Glutamatergic neuron (in vitro differentiated cells): ENCODE data around the gene TSPAN31. TPM values are rescaled to one million over a fixed set of nuclear protein-coding genes. Genes with fewer than 3 reads are reported as not detected.

Source experiments
- DNase-seq: peaks from one replicate; pipeline ENCODE4 v3.0.0; 2022
- H3K27ac Mint-ChIP-seq: one replicate; pipeline ENCODE4 v1.8.0; 2020; ENCODE audit warnings: mild to moderate bottlenecking, mixed read lengths, inconsistent platforms; ENCODE audit not compliant: unreplicated experiment
- H3K27me3 Mint-ChIP-seq: one replicate; pipeline ENCODE4 v1.8.0; 2020; ENCODE audit warnings: mild to moderate bottlenecking, moderate library complexity, mixed read lengths, inconsistent platforms; ENCODE audit not compliant: unreplicated experiment
- H3K36me3 Mint-ChIP-seq: one replicate; pipeline ENCODE4 v1.8.0; 2020; ENCODE audit warnings: mild to moderate bottlenecking, mixed read lengths, inconsistent platforms; ENCODE audit not compliant: unreplicated experiment
- H3K4me1 Mint-ChIP-seq: one replicate; pipeline ENCODE4 v1.8.0; 2020; ENCODE audit warnings: mild to moderate bottlenecking, low read depth, mixed read lengths, inconsistent platforms; ENCODE audit not compliant: unreplicated experiment
- H3K4me3 Mint-ChIP-seq: one replicate; pipeline ENCODE4 v1.8.0; 2020; ENCODE audit warnings: mild to moderate bottlenecking, mixed read lengths, inconsistent platforms; ENCODE audit not compliant: unreplicated experiment
- H3K9me3 Mint-ChIP-seq: one replicate; pipeline ENCODE4 v1.8.0; 2020; ENCODE audit warnings: mild to moderate bottlenecking, moderate library complexity, mixed read lengths, inconsistent platforms; ENCODE audit not compliant: unreplicated experiment
- CTCF ChIP-seq: fragments of 200-600 bp; sonication (generic); IDR thresholded peaks from one replicate; pipeline ENCODE4 v1.5.0; 2021; ENCODE audit not compliant: partially characterized antibody, unreplicated experiment
- total RNA-seq: library from RNA; stranded (reverse); fragmentation: NEBNext Ultra II Directional; extraction: Animal tissue kit (Norgen Biotek cat#: 25700); gene quantifications from one replicate; pipeline ENCODE4 v1.2.1, GENCODE V29; 2021; ENCODE audit not compliant: unreplicated experiment

TSPAN31 gene
- total RNA-seq, 1 donor from 2014 or later, result 27.2 TPM

GRCh38 chr12:57763881-57764661 is 19.2 kb downstream of the TSPAN31 start:
- H3K36me3 Mint-ChIP-seq, result peaks cover 6% of the 10 kb centered on the region
- no peak for TF ChIP-seq CTCF
- no peak overlapping the region for H3K27ac Mint-ChIP-seq
- no peak for DNase-seq
- peaks cover 5% of the 10 kb centered on the region for H3K4me1 Mint-ChIP-seq
- peaks cover 4% of the 10 kb centered on the region for H3K9me3 Mint-ChIP-seq
- peaks cover 20% of the 10 kb centered on the region for H3K27me3 Mint-ChIP-seq
- peak overlapping the region; percentile 46 for H3K4me3 Mint-ChIP-seq

- no peak overlapping the region for H3K27ac Mint-ChIP-seq
- no peak for DNase-seq
- H3K4me3 Mint-ChIP-seq, result peak overlapping the region; percentile 46
- H3K4me1 Mint-ChIP-seq, result peaks cover 5% of the 10 kb centered on the region
- TF ChIP-seq CTCF, result no peak
- H3K27me3 Mint-ChIP-seq, result peaks cover 19% of the 10 kb centered on the region
- H3K9me3 Mint-ChIP-seq, result peaks cover 4% of the 10 kb centered on the region
- peaks cover 6% of the 10 kb centered on the region for H3K36me3 Mint-ChIP-seq
Measured at GRCh38 chr12:57764662-57765002, 19.8 kb downstream of the TSPAN31 start.

- Mint-ChIP-seq H3K4me3 (no peak overlapping the region), H3K27ac (no peak overlapping the region), H3K4me1 (peaks cover 5% of the 10 kb centered on the region), H3K9me3 (peaks cover 4% of the 10 kb centered on the region), H3K27me3 (peaks cover 18% of the 10 kb centered on the region), H3K36me3 (peaks cover 6% of the 10 kb centered on the region)
- peak; percentile 20 for TF ChIP-seq CTCF
- peak; percentile 67 for DNase-seq
Measured at GRCh38 chr12:57765003-57765697, 20.3 kb downstream of the TSPAN31 start.

GRCh38 chr12:57765698-57766463 is 21.0 kb downstream of the TSPAN31 start:
- no peak for TF ChIP-seq CTCF
- H3K4me3 Mint-ChIP-seq, result peak overlapping the region; percentile 59
- H3K27ac Mint-ChIP-seq, result no peak overlapping the region
- H3K27me3 Mint-ChIP-seq, result peaks cover 18% of the 10 kb centered on the region
- H3K9me3 Mint-ChIP-seq, result peaks cover 4% of the 10 kb centered on the region
- peaks cover 5% of the 10 kb centered on the region for H3K4me1 Mint-ChIP-seq
- peak; percentile 39 for DNase-seq
- peaks cover 6% of the 10 kb centered on the region for H3K36me3 Mint-ChIP-seq
